ENCODE measurements around the gene HOXA11. TPM values are rescaled to one million over a fixed set of nuclear protein-coding genes. Genes with fewer than 3 reads are reported as not detected.

The HOXA11 gene
- 0.63 to 1.2 TPM (median 0.79 TPM) in 5 replicates for total RNA-seq (2022; extraction: Qiagen RNA extraction; ENCODE audit: low read depth)

GRCh38 chr7:27185013-27185853 lies at the start of gene HOXA11:
Gene HOXA11, minus strand, starts transcription at chr7:27185232. Its CDS starts 88 bp downstream, at chr7:27185144.

GRCh38 chr7:27199849-27200760 lies 15.1 kb upstream of the HOXA11 start, which contains the start of gene HOXA13:
Gene HOXA13, minus strand, starts transcription at chr7:27200091. Its CDS starts 14 bp downstream, at chr7:27200077.

DNA sequence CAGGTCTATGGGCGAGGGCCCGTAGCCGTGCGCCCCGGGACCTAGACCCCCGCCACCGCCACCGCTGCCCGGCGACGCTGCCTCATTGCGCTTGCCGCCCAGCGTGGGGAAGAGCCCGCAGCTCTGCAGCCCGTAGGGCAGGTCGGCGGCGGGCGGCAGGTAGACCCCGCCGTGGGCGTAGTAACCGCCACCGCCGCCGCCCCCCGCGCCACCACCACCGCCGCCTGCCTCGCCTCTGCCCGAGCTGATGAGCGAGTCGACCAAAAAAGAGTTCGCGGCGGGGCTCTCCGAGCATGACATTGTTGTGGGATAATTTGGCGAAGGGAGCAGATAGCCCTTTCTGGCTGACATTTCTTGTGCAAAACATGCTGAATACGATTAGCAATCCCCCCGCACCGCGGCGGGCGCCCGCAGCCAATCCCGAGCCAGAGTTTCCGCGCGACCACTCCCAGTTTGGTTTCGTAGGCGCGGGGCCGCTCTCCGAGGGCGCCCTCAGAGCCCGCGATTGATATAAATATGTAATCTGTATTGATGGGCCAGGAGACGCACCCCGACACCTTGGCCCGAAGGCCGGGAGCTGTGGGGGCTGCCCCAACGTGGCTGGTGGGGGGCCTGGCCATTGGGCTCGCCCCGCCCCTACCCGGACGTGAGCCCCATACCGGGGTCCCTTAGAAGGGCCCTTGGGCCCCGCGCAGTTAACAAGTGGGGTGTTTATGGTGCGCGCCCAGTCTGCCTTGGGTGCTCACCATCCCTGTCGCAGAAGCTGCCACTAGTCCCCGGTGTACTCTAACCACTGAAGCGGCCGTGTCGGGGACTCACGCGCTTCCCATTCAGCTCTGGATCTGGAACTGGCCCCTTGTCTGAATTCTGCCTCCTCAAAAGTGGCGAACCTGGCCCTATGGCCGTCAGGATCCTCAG lies 10.8 kb downstream of the HOXA11 start, which contains the start of gene HOXA10:
HOXA10 (minus strand) TSS at position 365 of the 918 bp plus-strand sequence; CDS start at position 351, 14 bp downstream.

GRCh38 chr7:27165089-27165995 lies 19.7 kb downstream of the HOXA11 start, which contains the start of gene HOXA9:
Gene HOXA9, minus strand, starts transcription at chr7:27165537. Its CDS starts 80 bp downstream, at chr7:27165457.

DNA sequence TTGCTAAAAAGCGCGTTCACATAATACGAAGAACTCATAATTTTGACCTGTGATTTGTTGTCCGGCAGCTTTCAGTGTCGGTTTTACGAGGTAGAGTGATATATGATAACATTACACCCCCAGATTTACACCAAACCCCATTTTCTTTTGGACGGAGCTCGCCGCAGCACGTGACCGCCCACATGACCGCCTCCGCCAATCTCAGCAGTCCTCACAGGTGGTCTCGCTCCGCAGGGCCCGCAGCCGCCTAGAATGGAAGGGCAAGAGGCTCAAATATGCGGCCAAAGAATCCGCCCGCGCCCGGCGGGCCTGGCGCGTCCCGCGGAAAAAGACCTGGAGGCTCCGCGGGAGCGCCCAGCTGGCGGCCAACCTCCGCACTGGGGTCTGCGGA lies 28.5 kb downstream of the HOXA11 start, which contains the start of gene HOXA7:
HOXA7 (minus strand) TSS at position 168 of the 391 bp plus-strand sequence; CDS start at position 38, 130 bp downstream.

DNA sequence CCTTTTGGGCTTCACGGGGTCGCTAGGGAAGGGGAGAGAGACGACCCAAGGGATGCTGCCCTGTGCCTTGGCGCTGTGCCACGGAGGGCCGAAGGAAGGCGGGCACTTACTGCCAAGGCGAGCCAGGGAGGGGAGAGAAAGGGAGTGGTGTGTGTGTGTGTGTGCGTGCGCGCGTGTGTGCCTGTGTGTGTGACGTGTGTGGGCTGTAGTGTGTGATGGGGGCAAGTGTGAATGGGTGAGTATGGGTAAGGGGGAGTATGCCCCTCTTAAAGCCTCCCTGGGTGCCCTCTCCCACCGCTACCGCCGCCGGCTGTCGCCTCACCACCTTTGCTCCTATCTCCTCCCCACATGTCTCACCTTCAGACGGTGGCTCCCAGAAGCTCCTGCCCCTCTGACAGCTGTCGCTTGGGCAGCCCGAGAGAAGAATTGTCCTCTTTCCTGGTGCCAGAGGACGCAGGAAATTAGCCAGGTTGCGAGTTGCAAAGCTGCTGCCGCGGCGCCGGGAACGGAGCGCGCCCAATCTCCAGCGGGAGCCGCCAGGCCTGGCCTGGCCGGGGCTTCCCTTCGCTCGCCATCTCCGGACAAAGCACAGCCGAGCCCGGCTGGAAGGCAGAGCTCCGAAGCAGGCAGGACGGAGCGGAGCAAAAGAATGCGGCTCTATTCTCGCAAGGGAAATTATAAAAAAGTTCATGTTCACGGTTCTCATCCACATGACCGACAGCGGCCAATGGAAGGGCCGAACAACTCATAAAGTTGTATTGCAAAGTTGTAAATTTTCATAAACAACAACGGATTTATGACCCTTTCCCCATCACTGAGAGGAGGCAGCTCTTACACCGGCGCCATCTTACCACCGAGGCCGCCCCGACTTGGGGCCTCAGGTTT lies 32.9 kb downstream of the HOXA11 start, which contains the start of gene HOXA3:
HOXA3 (minus strand) TSS at position 653 of the 885 bp plus-strand sequence. CDS start 41,943 bp downstream, outside the sequence.

DNA sequence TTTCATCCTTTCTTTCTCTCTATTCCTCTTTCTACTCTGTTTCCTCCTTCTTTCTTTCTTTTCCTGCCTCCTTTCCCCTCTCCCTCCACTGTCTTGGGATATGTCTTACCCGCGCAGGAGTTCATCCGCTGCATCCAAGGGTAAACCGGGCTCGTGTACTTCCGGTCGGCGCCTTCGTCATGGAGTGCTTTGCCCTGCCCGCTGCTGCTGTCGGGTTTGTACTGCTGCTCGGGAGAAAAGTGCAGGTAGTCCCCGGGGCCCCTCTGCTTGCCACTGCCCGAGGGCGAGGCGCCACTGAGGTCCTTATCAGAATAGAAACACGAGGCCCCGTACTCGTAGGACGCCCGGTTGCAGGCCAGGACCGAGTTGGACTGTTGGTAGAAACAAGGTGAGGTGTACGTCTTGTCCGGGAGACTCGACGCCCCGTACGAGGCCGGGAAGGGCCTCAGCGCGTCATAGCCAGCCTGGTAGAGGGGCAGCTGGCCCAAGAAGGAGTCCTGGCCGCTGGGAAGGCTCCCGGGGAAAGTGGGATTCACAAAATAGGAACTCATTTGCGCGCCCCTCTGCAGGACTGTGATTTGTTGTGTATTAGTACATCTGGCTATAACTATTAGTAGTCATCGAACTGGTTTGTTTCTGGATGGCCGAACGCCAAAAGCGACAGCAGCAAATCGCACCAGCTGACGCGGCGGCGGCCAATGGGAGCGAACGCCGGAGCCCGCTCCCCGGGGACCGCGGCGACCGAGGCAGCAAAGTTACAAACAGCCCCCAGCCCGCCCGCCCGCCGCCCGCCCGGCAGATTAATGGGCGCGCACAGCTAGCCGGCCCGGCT lies 37.6 kb downstream of the HOXA11 start, which contains the start of gene HOXA6:
HOXA6 (minus strand) TSS at position 576 of the 832 bp plus-strand sequence; CDS start at position 551, 25 bp downstream.

DNA sequence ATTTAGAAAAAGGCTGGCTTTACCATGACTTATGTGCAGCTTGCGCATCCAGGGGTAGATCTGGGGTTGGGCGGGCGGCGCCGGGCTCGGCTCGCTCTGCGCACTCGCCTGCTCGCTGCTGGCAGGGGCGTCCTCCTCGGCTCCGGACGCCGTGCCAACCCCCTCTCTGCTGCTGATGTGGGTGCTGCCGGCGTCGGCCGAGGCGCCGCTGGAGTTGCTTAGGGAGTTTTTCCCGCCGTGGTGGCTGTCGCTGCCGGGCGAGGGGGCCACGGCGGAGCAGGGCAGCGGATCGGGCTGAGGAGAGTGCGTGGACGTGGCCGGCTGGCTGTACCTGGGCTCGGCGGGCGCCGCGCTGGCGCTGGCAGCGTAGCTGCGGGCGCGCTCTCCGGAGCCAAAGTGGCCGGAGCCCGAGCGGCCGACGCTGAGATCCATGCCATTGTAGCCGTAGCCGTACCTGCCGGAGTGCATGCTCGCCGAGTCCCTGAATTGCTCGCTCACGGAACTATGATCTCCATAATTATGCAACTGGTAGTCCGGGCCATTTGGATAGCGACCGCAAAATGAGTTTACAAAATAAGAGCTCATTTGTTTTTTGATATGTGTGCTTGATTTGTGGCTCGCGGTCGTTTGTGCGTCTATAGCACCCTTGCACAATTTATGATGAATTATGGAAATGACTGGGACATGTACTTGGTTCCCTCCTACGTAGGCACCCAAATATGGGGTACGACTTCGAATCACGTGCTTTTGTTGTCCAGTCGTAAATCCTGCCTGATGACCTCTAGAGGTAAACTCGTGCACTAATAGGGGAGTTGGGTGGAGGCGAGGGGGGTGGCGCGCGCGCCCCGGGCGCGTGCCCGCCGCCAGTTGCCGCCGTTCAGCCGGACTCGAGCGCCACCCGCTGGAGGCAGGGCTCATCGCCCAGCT lies 41.7 kb downstream of the HOXA11 start, which contains the start of gene HOXA5:
HOXA5 (minus strand) TSS at position 659 of the 927 bp plus-strand sequence; CDS start at position 585, 74 bp downstream.

Other genes with a start within 250 kb of the HOXA11 start
- gene HOXA1, start 89.2 kb downstream of the HOXA11 start, total RNA-seq (2022; extraction: Qiagen RNA extraction; ENCODE audit: low read depth), result 2.3 to 4.4 TPM (median 3.6 TPM) in 5 replicates
- gene HOXA2, start 82.5 kb downstream of the HOXA11 start, total RNA-seq (2022; extraction: Qiagen RNA extraction; ENCODE audit: low read depth), result 0.70 to 1.6 TPM (median 1.2 TPM) in 5 replicates
- gene HOXA4, start 54.5 kb downstream of the HOXA11 start, total RNA-seq (2022; extraction: Qiagen RNA extraction; ENCODE audit: low read depth), result 1.3 to 3.0 TPM (median 2.8 TPM) in 5 replicates
- gene HOXA5, start 41.6 kb downstream of the HOXA11 start, total RNA-seq (2022; extraction: Qiagen RNA extraction; ENCODE audit: low read depth), result 5.2 to 8.3 TPM (median 6.2 TPM) in 5 replicates
- gene HOXA6, start 37.5 kb downstream of the HOXA11 start, total RNA-seq (2022; extraction: Qiagen RNA extraction; ENCODE audit: low read depth), result 0.71 to 2.5 TPM (median 1.8 TPM) in 5 replicates
- gene HOXA3, start 32.6 kb downstream of the HOXA11 start, total RNA-seq (2022; extraction: Qiagen RNA extraction; ENCODE audit: low read depth), result 7.1 to 12.9 TPM (median 7.6 TPM) in 5 replicates
- 4.4 to 5.3 TPM (median 4.9 TPM) in 5 replicates for gene HOXA7, start 28.6 kb downstream of the HOXA11 start, total RNA-seq (2022; extraction: Qiagen RNA extraction; ENCODE audit: low read depth)
- 0.44 to 0.78 TPM (median 0.74 TPM) in 5 replicates for gene HOXA9, start 19.7 kb downstream of the HOXA11 start, total RNA-seq (2022; extraction: Qiagen RNA extraction; ENCODE audit: low read depth)
- gene HOXA10, start 10.9 kb downstream of the HOXA11 start, total RNA-seq (2022; extraction: Qiagen RNA extraction; ENCODE audit: low read depth), result 5.8 to 8.6 TPM (median 7.4 TPM) in 5 replicates
- 1.6 to 2.2 TPM (median 2.0 TPM) in 5 replicates for gene HOXA13, start 14.9 kb upstream of the HOXA11 start, total RNA-seq (2022; extraction: Qiagen RNA extraction; ENCODE audit: low read depth)
- gene EVX1, start 57.6 kb upstream of the HOXA11 start, total RNA-seq (2022; extraction: Qiagen RNA extraction; ENCODE audit: low read depth), result 0.05 to 0.06 TPM (median 0.06 TPM) in 3 of 5 replicates, not detected in the others

Measured in A549 treated with DMSO at 1 μM for 4 hours (cell line).